Esophagus squamous epithelium (tissue), 5 donors: ENCODE results near the gene KIF17. TPM values are rescaled to one million over a fixed set of nuclear protein-coding genes. Genes with fewer than 3 reads are reported as not detected.

Source experiments
- DNase-seq: peaks from one replicate; lab custom pipeline; 2025; lab: John Stamatoyannopoulos, UW
- H3K27ac ChIP-seq, 4 donors: fragments of 200-600 bp; sonication (generic); one replicate each; pipeline ENCODE4 v1.5.1; 2016 to 2019; ENCODE audit warnings: mild to moderate bottlenecking in 1 of 4
- H3K27me3 ChIP-seq, 4 donors: fragments of 200-600 bp; sonication (generic); 1 replicate in 3 of 4; 2 replicates in 1 of 4; pipeline versions ENCODE4 v1.5.1 to v1.6.0; 2017 to 2021; ENCODE audit warnings: antibody characterized with exemption in 1 of 4
- H3K36me3 ChIP-seq, 3 donors: fragments of 200-600 bp; sonication (generic); one replicate each; pipeline ENCODE4 v1.5.1; 2016 to 2019
- H3K4me1 ChIP-seq, 3 donors: fragments of 200-600 bp; sonication (generic); one replicate each; pipeline ENCODE4 v1.5.1; 2017 to 2019
- H3K4me3 ChIP-seq, 4 donors: fragments of 200-600 bp; sonication (generic); 1 replicate in 3 of 4; 2 replicates in 1 of 4; pipeline ENCODE4 v1.5.1; 2016 to 2019; ENCODE audit warnings: mild to moderate bottlenecking in 2 of 4, moderate library complexity in 1 of 4
- H3K9me3 ChIP-seq, 3 donors: fragments of 200-600 bp; sonication (generic); one replicate each; pipeline ENCODE4 v1.5.1; 2016 to 2019
- POLR2A ChIP-seq, 4 donors: fragments of 450-650 bp; IDR thresholded peaks; one replicate each; pipeline ENCODE4 v1.6.1; 2017; ENCODE audit warnings: antibody characterized with exemption in 4 of 4, mild to moderate bottlenecking in 4 of 4, moderate library complexity in 3 of 4
- WGBS, 2 donors: methylation state at CpG; one replicate each; pipeline ENCODE4 v1.1.5; 2018; 5-methylcytosine and 5-hydroxymethylcytosine counted together
- intact Hi-C: fragments of 100-400 bp; cut with DNase I; formaldehyde crosslinking; loops from one replicate; pipeline ENCODE4 v1.15.0; 2022
- total RNA-seq, 4 donors: library from RNA; depleted of rRNA; stranded (reverse); fragments of >200 nt; gene quantifications; one replicate each; pipeline ENCODE4 v1.1.0, GENCODE V29; 2016
- TF ChIP-seq, protein P1 (sequence below), 6 experiments: fragments of 450-650 bp in 4 of 6; fragments of 200-600 bp in 2 of 6; sonication (generic) in 2 of 6; IDR thresholded peaks; one replicate each; pipeline ENCODE4 v1.5.1; 2016 to 2019; ENCODE audit warnings: antibody characterized with exemption in 6 of 6, mild to moderate bottlenecking in 4 of 6, moderate library complexity in 4 of 6
- donor health status: DM: yes; HTN: yes; CAD: no.

Gene KIF17
- total RNA-seq, 4 donors from 2014 or later, result 0.57 to 1.9 (median 0.85) TPM; not detected in 1

DNA sequence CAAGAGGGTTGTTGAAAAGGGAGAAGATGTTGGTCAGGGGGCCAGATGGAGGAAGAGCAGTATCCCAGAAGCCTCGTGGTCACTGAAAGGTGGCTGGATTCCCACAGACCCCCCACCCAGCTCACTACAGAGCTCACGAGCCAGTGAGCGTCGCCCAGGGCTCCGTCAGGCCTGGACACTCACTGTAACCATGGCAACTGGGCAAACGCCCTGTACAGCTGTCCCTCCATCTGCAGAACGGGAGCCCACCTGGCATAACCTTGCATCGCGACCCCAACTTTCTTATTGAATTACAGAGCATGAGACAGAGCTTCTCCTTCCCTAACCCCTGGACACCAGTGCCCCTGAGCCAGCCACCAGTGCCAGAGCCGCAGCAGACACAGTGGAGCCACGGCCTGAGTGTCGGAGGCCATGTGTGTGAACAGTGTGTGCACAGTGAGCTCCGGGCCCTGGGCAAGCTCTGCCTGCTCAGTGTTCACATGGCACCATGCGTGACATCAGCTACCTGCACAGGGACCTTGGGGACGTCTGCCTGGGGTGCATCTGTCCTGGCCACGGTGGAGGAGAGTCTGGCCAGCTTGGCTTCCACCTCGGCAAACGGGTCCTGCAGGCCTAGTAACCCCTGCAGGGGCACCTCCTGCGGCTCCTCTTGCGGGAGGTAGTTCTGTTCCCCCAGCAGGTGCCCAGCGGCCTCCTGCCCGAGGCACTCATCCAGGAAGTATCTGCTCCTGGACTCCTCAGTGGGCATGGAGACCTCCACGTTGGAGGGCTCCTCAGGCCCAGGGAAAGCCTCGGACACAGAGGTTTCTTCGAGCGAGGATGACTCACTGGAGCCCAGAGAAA, 30.7 kb downstream of the KIF17 start:
- Histone ChIP-seq H3K36me3 (no peaks in the 10 kb centered on the region), H3K4me1 (peaks cover 0 to 5% (median 0%) of the 10 kb centered on the region in 3 donors), H3K27ac (no peak overlapping the region), H3K27me3 (no peaks in the 10 kb centered on the region), H3K9me3 (no peaks in the 10 kb centered on the region), H3K4me3 (no peak overlapping the region)
- WGBS, 2 donors, result 71 to 73% methylated on average over 5 to 10 of the region's 26 CpGs
- no peak for DNase-seq
- intact Hi-C loops, result no loop called here
- TF ChIP-seq, protein P1, sequence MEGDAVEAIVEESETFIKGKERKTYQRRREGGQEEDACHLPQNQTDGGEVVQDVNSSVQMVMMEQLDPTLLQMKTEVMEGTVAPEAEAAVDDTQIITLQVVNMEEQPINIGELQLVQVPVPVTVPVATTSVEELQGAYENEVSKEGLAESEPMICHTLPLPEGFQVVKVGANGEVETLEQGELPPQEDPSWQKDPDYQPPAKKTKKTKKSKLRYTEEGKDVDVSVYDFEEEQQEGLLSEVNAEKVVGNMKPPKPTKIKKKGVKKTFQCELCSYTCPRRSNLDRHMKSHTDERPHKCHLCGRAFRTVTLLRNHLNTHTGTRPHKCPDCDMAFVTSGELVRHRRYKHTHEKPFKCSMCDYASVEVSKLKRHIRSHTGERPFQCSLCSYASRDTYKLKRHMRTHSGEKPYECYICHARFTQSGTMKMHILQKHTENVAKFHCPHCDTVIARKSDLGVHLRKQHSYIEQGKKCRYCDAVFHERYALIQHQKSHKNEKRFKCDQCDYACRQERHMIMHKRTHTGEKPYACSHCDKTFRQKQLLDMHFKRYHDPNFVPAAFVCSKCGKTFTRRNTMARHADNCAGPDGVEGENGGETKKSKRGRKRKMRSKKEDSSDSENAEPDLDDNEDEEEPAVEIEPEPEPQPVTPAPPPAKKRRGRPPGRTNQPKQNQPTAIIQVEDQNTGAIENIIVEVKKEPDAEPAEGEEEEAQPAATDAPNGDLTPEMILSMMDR (IDR thresholded peaks at IDR 0.05), result no peak
- no peak for TF ChIP-seq POLR2A (IDR thresholded peaks at IDR 0.05)

GRCh38 chr1:20685741-20686140, 32.1 kb downstream of the KIF17 start:
- Histone ChIP-seq H3K4me3 (no peak overlapping the region), H3K4me1 (peaks cover 0 to 5% (median 0%) of the 10 kb centered on the region in 3 donors), H3K27me3 (no peaks in the 10 kb centered on the region), H3K27ac (peak overlapping the region in 3 of 4 donors; percentile 38 to 73 (median 70)), H3K9me3 (no peaks in the 10 kb centered on the region), H3K36me3 (no peaks in the 10 kb centered on the region)
- intact Hi-C loops, result no loop called here
- TF ChIP-seq POLR2A (IDR thresholded peaks at IDR 0.05), result no peak
- TF ChIP-seq, protein P1 (IDR thresholded peaks at IDR 0.05), result no peak
- 56 to 82% methylated on average over 2 to 11 of the region's 12 CpGs for WGBS, 2 donors
- DNase-seq, result no peak

DNA sequence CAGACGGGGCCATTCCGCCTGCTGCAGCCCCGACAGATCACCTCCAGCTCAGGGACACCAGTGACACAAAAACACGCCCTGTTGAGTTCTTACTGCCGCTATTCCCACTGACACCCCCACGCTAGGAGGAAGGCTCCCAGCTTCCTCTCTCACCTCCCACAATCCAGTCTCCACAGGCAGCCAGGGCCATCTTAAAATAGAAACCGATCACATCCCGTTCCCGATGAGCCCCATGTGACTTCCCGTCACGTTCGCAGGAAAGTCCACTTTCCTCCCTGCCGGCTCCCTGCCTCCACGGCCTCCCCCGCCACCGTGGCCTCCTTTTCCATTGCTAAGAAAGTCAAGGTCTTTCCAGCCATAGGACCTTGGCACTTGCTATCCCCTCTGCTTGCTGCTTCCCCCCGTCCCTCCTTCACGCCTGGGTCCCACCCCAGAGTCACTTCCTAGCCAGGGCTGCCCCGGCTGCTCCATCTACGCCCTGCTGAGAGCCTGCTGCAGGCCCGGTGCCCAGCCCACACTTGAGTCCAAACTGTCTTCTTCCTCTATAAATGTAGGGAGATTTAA, 32.6 kb downstream of the KIF17 start:
- WGBS, 2 donors, result 76 to 79% methylated on average over 16 to 18 of the region's 21 CpGs
- peak overlapping the region in 3 of 4 donors; percentile 17 to 50 (median 31) for H3K4me3 ChIP-seq
- no peaks in the 10 kb centered on the region for H3K36me3 ChIP-seq
- intact Hi-C loops, result no loop called here
- TF ChIP-seq POLR2A (IDR thresholded peaks at IDR 0.05), result peak in 1 of 4 donors; percentile 20
- TF ChIP-seq, protein P1 (IDR thresholded peaks at IDR 0.05), result no peak
- peaks cover 0 to 5% (median 0%) of the 10 kb centered on the region in 3 donors for H3K4me1 ChIP-seq
- H3K9me3 ChIP-seq, result no peaks in the 10 kb centered on the region
- peak overlapping the region; percentile 36 to 73 (median 64) for H3K27ac ChIP-seq
- H3K27me3 ChIP-seq, result no peaks in the 10 kb centered on the region
- DNase-seq, result no peak

- no peaks in the 10 kb centered on the region for H3K36me3 ChIP-seq
- intact Hi-C loops, result no loop called here
- no peaks in the 10 kb centered on the region for H3K27me3 ChIP-seq
- DNase-seq, result no peak
- peak overlapping the region; percentile 36 to 73 (median 64) for H3K27ac ChIP-seq
- no peaks in the 10 kb centered on the region for H3K9me3 ChIP-seq
- no peak for TF ChIP-seq POLR2A (IDR thresholded peaks at IDR 0.05)
- TF ChIP-seq, protein P1 (IDR thresholded peaks at IDR 0.05), result no peak
- 84% methylated on average over 6 of the region's 14 CpGs; no CpG with 5 or more reads in 1 of the 2 donors for WGBS, 2 donors
- peaks cover 0 to 5% (median 0%) of the 10 kb centered on the region in 3 donors for H3K4me1 ChIP-seq
- peak overlapping the region in 3 of 4 donors; percentile 17 to 50 (median 31) for H3K4me3 ChIP-seq
Measured at GRCh38 chr1:20684651-20685050, 33.2 kb downstream of the KIF17 start.
